Measurements from ENCODE around the gene ABHD14A.

DNA sequence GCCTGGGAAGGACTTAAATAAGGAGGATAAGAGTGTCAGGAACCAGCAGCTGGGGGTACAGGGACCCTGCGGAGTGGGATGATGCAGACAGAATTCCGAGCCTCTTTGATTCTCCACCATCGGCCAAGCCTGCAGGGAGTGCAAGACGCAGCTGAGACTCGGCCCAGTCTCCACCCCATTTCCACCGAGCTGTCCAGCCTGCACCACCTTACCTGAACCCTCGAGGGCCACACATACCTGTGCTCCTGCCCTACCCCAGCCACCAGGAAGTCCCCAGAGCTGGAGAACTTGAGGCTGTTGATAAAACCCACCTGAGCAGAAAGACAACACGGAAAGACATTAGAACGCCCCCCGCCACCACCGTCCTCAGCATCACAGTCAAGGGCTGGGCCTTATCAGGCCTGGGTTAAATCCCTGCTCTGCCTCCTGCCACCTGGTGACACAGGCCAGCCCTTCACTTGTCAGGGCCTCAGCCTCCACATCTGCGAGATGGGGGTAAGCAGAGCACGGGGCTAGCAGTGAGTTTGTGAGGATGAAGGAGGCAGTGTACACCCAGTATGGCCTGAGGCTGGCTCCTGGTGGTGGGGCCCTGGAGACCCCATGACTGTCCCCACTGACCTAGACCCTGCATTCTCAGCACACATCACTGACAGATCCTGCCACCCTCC, 41.3 kb upstream of the ABHD14A start:
- TF ChIP-seq, protein P1, sequence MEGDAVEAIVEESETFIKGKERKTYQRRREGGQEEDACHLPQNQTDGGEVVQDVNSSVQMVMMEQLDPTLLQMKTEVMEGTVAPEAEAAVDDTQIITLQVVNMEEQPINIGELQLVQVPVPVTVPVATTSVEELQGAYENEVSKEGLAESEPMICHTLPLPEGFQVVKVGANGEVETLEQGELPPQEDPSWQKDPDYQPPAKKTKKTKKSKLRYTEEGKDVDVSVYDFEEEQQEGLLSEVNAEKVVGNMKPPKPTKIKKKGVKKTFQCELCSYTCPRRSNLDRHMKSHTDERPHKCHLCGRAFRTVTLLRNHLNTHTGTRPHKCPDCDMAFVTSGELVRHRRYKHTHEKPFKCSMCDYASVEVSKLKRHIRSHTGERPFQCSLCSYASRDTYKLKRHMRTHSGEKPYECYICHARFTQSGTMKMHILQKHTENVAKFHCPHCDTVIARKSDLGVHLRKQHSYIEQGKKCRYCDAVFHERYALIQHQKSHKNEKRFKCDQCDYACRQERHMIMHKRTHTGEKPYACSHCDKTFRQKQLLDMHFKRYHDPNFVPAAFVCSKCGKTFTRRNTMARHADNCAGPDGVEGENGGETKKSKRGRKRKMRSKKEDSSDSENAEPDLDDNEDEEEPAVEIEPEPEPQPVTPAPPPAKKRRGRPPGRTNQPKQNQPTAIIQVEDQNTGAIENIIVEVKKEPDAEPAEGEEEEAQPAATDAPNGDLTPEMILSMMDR (IDR thresholded peaks at IDR 0.05): no peak
- no peak for TF ChIP-seq POLR2A (IDR thresholded peaks at IDR 0.05)

Data from testis (tissue), 2 donors.